HepG2 (cell line): ENCODE data around the gene ARHGAP5. TPM values are rescaled to one million over a fixed set of nuclear protein-coding genes. Genes with fewer than 3 reads are reported as not detected.

Experiments used
- ADNP ChIP-seq: sonication (generic); formaldehyde crosslinking; IDR thresholded peaks from 2 replicates; pipeline ENCODE4 v1.4.0; 2020; ENCODE audit warnings: missing genetic modification reagents
- CENPX ChIP-seq: sonication (generic); formaldehyde crosslinking; IDR thresholded peaks from 2 replicates; pipeline ENCODE4 v1.9.0; 2021; ENCODE audit warnings: mild to moderate bottlenecking, missing genetic modification reagents, moderate library complexity
- KAT7 ChIP-seq: IDR thresholded peaks from 2 replicates; pipeline ENCODE4 v1.6.1; 2018; ENCODE audit warnings: borderline replicate concordance, missing compliant biosample characterization
- MTF1 ChIP-seq: sonication (generic); formaldehyde crosslinking; IDR thresholded peaks from 2 replicates; pipeline ENCODE4 v1.5.0; 2020; ENCODE audit warnings: missing genetic modification reagents
- PTBP1 ChIP-seq: fragments of 200-400 bp; formaldehyde crosslinking; IDR thresholded peaks from 2 replicates; pipeline ENCODE4 v1.6.1; 2018; ENCODE audit warnings: low read length, low read depth; ENCODE audit not compliant: poor library complexity, severe bottlenecking
- THAP7 ChIP-seq: sonication (generic); formaldehyde crosslinking; IDR thresholded peaks from 2 replicates; pipeline ENCODE4 v1.8.1; 2023; ENCODE audit warnings: mild to moderate bottlenecking, missing genetic modification reagents
- ZMYM3 ChIP-seq: sonication (generic); formaldehyde crosslinking; IDR thresholded peaks from 2 replicates; pipeline ENCODE4 v1.5.1; 2020; ENCODE audit warnings: mild to moderate bottlenecking, missing genetic modification reagents
- ZNF142 ChIP-seq: sonication (generic); formaldehyde crosslinking; IDR thresholded peaks from 2 replicates; pipeline ENCODE4 v1.4.0; 2020; ENCODE audit warnings: missing genetic modification reagents
- ZNF414 ChIP-seq: sonication (generic); formaldehyde crosslinking; IDR thresholded peaks from 2 replicates; pipeline ENCODE4 v1.5.0; 2020; ENCODE audit warnings: missing genetic modification reagents
- ZNF510 ChIP-seq: sonication (generic); formaldehyde crosslinking; IDR thresholded peaks from 2 replicates; pipeline ENCODE4 v1.4.0; 2020; ENCODE audit warnings: low read depth, mild to moderate bottlenecking, missing genetic modification reagents
- ZNF564 ChIP-seq: sonication (generic); formaldehyde crosslinking; IDR thresholded peaks from 2 replicates; pipeline ENCODE4 v1.8.1; 2023; ENCODE audit warnings: mild to moderate bottlenecking, missing genetic modification reagents
- ZNF709 ChIP-seq: sonication (generic); formaldehyde crosslinking; IDR thresholded peaks from 2 replicates; pipeline ENCODE4 v1.5.0; 2020; ENCODE audit warnings: mild to moderate bottlenecking, missing genetic modification reagents
- ZNF740 ChIP-seq: sonication (generic); formaldehyde crosslinking; IDR thresholded peaks from 2 replicates; pipeline ENCODE4 v1.4.0; 2020; ENCODE audit warnings: missing genetic modification reagents
- ZNF782 ChIP-seq: sonication (generic); formaldehyde crosslinking; IDR thresholded peaks from 2 replicates; pipeline ENCODE4 v1.4.0; 2020; ENCODE audit warnings: missing genetic modification reagents, mild to moderate bottlenecking, borderline replicate concordance
- ZNF790 ChIP-seq: sonication (generic); formaldehyde crosslinking; IDR thresholded peaks from 2 replicates; pipeline ENCODE4 v1.8.0; 2022; ENCODE audit warnings: missing genetic modification reagents, mild to moderate bottlenecking, borderline replicate concordance
- ZXDC ChIP-seq: sonication (generic); formaldehyde crosslinking; IDR thresholded peaks from 2 replicates; pipeline ENCODE4 v1.5.0; 2020; ENCODE audit warnings: mild to moderate bottlenecking, missing genetic modification reagents
- polyA plus RNA-seq, 8 experiments: library from polyadenylated mRNA; depleted of rRNA in 3 of 8; stranded (reverse) in 7 of 8; unstranded in 1 of 8; fragments of >200 nt; fragmentation: Illumina TruSeq in 4 of 8; extraction: Trizol in 4 of 8; gene quantifications; 2 replicates each; pipeline versions ENCODE4 v1.2.1 to v1.2.3, GENCODE V29; 2011 to 2016; ENCODE audit warnings: low read depth in 4 of 8, missing spikeins in 1 of 8, mixed read lengths in 1 of 8; ENCODE audit not compliant: insufficient read depth in 1 of 8
- total RNA-seq, 5 experiments: library from RNA; depleted of rRNA; stranded (reverse); fragments of >200 nt; fragmentation: Illumina TruSeq; extraction: Trizol; gene quantifications; 2 replicates each; pipeline ENCODE4 v1.2.3, GENCODE V29; 2016; ENCODE audit warnings: low read depth in 1 of 5

The ARHGAP5 gene
- total and polyA plus RNA-seq, 2 of the 13 experiments (the other 11 are each of a cell fraction or from before 2014, with no cell fraction given), result 33.7 to 144 TPM

GRCh38 chr14:32077081-32078022 is at the start of gene ARHGAP5 (continued):
- TF ChIP-seq THAP7 (CRISPR knock-in tag) (peak; percentile 83), ZMYM3 (CRISPR knock-in tag) (peak; percentile 46; the same call in 1 of the 2 replicates), ZNF782 (CRISPR knock-in tag) (peak; percentile 86; the same call in 1 of the 2 replicates), ZNF740 (peak; percentile 27; the same call in 1 of the 2 replicates), ZNF142 (CRISPR knock-in tag) (peak; percentile 80), PTBP1 (peak; percentile 92), MTF1 (CRISPR knock-in tag) (0 out of 2 replicates have a peak, but pooled peaks have one; percentile 61), KAT7 (peak; percentile 97; the same call in 1 of the 2 replicates), CENPX (CRISPR knock-in tag) (no peak), ADNP (CRISPR knock-in tag) (no peak), ZNF790 (CRISPR knock-in tag) (peak; percentile 61; the same call in 1 of the 2 replicates), ZNF414 (CRISPR knock-in tag) (peak; percentile 84; the same call in 1 of the 2 replicates), ZXDC (CRISPR knock-in tag) (no peak), ZNF709 (CRISPR knock-in tag) (peak; percentile 82; the same call in 1 of the 2 replicates), ZNF510 (CRISPR knock-in tag) (peak; percentile 22; the same call in 1 of the 2 replicates), ZNF564 (CRISPR knock-in tag) (no peak; the same call in 1 of the 2 replicates)
